GM19455 (cell line): ENCODE measurements around the gene EVI5L.

Source experiments
- ATAC-seq: cut with Tn5 transposase; IDR thresholded peaks from one replicate; pipeline ENCODE4 v1.9.1; 2021; ENCODE audit not compliant: unreplicated experiment

The EVI5L gene

DNA sequence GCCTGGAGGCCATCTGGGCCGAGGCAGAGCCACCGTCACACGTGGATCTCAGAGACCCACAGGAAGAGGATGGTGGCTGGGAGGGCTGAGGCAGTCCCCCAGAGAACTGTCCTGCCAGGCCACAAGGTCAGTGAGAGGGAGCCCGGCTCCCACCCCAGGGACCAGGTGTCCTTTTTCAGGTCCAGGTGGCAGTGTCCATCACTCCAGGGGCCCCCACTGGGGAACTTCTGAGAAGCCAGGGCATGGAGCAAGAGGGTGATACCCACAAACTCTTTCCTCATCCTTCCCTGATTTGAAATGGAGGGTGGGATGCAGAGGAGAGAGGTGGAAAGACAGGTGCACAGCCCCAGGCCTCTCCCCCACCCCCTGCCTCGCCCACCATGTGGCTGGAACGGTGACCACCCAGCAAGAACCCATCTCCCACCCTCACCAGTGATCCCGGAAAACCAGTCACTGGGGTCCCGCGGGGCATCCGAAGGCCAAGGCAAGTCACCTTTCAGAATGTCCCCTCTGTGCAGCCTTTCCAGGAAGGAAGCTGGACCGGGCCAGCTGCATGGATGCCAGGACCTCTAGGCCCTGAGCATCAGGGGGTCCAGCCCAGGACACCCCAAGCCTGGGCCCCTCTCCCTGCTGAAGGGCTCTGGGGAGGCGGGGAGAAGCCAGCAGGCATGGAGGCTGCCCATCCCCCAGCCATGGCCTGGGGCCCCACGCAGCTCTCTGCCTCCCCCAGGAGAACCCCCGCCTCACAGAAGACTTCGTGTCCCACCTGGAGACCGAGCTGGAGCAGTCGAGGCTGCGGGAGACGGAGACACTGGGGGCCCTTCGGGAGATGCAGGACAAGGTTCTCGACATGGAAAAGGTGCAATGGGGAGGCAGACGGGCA is 30.1 kb downstream of the EVI5L start:
- no peak for ATAC-seq

DNA sequence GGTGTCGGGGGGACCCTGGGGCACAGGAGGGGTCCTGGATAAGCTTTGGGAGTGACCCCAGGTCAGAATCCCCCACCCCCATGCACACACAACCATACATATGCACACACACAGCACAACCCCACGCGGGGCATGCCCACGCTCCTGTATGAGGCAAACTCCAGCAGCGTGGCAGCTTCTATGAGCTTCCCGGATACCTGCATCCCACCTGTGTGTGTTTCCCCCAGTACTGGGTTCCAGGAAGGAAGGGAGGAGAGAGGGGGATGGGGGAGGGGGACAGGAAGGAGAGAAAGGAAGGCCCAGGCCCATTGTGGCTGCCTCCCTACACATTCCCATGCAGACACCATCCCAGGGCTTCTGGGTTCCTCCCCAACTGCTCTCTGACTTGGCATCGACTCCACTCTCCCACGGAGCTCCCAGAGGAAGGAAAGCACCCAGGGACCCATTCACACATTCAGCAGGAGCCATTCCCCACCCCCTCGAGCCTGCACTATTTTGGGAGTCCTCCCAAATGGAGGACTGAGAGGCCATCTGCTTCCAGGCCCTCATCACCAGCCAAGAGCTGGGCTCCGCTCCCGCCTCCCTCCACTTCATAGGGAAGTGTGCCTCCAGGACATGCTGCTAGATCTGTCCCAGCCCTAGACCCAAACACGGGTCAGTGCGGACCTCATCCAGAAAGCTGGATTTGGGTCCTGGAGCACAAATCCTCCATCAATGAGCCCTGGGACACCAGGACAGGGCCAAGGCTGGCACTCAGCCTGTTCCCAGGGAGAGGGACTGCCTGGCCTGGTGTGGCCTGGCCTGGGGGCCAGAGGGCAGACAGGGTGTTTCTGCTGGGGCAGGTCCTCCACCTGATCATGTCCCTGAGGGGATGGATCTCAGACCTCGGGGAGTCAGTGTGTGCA is 30.9 kb downstream of the EVI5L start:
- ATAC-seq = no peak

DNA sequence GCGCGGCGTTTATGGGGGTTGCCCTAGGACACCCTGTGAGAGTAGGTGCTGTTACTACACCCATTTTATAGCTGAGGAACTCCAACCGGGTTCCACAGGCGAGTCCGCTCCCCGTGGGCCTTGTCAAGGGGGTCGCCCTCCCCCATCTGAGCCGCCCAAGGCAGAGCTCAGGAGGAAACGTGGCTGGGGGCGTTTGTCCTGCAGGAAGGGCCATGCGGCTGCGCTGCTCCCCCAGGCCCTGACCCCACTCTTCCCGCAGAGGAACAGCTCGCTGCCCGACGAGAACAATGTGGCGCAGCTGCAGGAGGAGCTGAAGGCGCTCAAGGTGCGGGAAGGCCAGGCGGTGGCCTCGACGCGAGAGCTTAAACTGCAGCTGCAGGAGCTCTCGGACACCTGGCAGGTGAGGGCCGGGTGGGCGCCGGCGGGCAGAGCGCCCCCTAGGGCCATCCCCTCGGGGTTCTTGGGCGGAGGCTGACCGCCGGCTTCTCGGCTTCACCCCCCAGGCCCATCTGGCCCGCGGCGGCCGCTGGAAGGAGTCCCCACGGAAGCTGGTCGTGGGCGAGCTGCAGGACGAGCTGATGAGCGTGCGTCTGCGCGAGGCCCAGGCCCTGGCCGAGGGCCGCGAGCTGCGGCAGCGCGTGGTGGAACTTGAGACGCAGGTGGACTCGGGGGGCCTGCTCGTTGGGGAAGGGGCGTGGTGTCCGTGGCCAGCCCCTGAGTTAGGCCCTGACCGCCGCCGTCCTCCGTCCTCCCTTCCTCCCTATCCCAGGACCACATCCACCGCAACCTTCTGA is 31.8 kb downstream of the EVI5L start:
- no peak for ATAC-seq

DNA sequence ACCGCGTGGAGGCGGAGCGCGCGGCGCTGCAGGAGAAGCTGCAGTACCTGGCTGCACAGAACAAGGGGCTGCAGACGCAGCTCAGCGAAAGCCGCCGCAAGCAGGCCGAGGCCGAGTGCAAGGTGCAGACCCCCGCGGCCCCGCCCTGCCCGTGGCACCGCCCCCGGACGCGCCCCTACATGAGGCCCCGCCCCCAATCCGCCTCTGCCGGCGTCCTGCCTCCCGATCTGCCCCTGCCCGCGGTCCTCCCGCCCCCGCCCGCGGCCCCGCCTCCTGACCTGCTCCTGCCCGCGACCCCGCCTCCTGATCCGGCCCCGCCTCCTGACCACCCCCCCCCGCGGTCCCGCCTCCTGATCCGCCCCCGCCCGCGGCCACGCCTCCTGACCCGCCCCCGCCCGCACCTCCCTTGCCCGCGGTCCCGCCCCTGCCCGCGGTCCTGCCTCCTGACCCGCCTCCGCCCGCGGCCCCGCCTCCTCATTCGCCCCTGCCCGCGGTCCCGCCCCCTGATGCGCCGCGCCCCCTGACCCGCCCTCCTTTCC is 32.5 kb downstream of the EVI5L start:
- ATAC-seq = no peak

DNA sequence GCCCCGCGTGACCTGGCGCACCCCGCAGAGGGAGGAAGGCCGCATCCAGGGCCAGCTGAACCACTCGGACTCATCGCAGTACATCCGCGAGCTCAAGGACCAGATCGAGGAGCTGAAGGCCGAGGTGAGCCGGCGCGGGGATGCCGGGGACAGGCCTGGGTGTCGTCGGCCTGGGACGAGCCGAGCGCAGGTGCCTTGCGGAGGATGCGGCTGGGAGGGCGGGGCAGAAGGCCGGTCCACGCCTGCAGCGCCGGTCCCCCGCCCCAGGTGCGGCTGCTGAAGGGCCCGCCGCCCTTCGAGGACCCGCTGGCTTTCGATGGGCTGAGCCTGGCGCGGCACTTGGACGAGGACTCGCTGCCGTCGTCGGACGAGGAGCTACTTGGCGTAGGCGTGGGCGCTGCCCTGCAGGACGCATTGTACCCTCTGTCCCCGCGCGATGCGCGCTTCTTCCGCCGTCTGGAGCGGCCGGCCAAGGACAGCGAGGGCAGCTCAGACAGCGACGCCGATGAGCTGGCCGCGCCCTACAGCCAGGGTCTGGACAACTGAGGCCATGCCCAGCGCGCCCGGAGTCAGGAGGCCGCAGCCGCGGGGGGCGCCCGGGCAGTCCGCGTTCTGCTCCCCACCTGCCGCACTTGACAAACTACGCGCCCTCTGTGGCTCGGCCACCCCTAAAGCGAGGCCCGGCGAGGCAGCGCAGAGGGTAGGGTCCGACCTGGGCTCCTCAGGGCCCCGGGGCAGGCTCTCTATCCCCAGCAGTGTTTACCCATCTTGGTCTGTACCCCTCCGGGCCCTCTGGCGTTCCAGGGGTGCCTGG is 33.3 kb downstream of the EVI5L start:
- ATAC-seq = no peak

DNA sequence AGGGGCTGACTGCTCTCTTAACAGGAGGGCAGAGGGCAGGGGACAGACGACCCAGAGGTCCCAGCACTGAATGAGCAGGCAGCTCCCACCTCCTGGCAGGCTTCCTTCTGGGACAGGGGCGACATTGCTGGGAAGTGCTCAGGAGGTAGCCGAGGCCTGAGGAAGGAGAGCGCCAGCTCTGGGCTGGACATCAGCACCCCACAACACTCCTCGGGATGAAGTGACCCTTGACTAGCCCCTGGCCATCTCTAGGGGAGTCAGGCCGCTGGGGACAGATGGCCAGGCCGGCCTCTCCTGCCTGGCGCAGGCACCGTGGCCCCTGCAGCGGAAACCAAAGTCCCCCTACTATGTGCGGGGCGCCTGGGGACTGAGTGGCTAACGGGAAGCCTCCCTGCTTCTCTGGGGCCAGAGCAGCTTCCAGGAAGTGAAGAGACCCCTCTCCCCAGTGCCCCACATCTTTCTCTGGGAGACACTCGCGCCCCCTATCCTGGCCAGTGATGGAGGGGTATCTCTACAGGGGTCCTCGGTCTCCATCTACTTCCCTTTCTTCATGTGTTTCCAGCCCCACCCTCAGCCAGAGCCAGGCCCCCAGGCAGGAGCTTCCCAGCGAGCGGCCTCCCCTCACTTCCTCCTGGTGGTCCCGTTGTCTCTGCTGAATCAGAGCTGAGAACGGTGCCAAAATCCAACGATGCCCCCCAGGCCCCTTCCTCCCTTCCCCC is 34.1 kb downstream of the EVI5L start:
- ATAC-seq = no peak

DNA sequence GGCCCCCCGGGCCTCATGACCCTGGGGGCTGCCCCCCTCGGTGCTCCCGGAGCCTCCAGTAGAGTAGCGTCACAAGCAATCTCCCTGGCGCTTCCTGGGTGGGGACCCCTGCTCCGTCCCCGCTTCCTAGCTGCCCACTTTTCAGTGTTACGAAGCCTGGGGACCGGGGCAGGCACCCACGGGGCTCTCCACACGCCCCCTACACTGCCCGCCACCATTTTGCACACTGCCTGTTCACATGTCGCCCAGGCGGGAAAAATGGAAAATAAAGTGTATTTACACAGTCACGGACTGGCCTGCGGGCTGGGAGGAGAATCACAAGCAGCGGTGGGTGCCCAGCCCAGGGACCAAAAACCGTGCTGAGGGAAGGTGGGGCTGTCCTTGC is 34.7 kb downstream of the EVI5L start:
- no peak for ATAC-seq

DNA sequence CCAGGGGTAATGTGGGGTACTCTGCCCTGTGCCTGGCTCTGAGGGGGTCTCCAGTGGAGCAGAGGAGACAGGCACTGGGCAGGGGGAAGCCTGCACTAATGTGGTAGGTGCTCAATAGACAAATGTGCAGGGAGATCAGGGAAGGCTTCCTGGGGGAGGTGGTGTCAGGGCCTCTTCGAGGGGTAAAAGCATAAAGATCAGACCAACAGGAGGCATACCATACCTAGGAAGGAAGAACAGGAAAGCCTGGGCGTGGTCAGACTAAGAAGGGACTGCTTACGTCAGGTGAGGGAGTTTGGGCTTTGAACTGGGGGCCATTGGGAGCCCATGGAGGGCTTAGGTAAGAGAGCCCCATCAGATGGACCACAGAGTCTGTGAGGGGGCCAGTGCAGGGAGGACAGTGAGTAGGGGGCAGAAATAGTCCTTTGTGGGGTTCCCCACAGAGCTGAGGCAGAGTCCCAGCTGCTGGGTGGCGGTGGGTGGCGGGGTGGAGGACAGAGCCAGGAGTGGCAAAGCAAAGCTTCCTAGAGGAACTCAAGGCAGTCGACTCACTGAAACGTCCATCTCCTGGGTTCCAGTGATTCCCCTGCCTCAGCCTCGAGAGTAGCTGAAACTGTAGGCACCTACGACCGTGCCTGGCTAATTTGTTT is 35.4 kb downstream of the EVI5L start:
- ATAC-seq = no peak

DNA sequence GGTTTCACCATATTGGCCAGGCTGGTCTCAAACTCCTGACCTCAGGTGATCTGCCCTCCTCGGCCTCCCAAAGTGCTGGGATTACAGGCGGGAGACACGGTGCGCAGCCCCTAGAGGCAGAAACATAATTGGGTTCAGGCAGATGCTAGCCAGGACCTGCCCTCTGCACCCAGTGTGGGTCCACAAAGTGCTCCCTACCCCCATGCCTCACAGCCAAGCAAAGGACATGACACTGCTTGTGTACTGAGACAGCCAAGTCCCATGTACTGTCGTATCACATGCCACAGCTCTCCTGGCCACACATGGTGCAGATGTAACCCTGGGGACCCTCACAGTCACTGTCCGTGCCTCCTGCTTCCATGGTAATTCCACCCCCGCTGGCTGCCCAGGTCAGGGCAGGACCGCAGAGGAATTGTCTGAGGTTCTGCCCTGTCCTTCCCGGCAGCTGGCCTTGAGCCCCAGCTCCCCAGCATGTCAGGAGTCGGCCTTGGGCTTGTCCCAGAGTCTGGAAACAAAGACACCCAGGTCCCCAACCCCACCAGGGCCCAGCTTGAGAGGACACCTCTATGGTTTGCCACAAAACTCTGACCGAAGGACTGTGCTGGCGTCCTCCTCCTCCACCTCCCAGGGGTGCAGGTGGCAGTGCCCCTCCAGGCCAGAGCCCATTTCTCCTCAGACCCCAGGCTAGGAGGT is 36.5 kb downstream of the EVI5L start:
- ATAC-seq = no peak

DNA sequence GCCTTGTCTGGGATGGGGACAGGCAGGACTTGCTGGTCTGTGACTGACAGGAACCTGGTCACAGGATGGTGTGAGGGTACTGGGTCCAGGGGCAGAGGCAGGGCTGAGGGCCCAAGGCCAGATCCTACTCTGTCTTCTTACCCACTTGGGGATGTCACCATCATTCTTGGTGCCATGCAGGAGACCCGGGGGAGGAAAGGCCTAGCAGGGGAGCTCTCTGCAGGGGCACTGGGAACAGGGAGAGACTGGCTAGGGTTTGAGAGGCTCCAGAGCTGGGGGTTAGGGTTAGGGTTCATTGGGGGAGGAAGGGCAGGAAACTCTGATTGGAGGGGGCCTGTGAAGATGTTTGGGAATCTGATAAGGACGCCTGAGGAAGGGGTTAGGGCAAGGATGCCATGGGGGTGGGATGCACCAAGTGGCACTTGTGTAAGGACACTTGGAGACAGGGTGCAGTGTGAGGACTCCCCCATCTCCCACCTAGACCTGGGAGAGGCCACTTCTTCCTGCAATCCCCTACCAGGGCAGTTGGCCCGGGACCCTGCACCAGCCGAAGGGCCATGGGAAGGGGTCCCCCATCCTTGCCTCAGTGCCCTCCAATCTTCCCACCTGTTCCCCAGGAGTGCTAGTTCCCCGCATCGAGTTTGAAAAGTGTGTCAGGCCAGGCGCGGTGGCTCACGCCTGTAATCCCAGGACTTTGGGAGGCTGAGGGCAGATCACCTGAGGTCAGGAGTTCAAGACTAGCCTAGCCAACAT is 37.2 kb downstream of the EVI5L start:
- no peak for ATAC-seq

DNA sequence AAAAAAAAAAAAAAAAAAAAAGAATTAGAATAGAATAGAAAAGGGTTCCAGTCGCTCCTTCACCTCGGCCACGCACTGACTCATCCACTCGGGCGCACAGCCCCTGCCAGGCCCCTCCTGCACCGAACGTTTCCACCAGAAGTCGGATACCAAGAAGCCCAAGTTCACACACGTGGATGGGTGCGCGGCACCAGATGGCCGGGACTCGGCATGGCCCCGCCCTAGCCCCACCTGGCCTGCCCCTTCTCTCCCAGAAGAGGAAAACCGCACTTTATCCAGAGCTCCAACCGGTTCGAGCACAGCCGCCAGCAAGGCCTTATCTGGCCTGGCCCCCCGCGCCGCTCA is 38.3 kb downstream of the EVI5L start:
- ATAC-seq = no peak

DNA sequence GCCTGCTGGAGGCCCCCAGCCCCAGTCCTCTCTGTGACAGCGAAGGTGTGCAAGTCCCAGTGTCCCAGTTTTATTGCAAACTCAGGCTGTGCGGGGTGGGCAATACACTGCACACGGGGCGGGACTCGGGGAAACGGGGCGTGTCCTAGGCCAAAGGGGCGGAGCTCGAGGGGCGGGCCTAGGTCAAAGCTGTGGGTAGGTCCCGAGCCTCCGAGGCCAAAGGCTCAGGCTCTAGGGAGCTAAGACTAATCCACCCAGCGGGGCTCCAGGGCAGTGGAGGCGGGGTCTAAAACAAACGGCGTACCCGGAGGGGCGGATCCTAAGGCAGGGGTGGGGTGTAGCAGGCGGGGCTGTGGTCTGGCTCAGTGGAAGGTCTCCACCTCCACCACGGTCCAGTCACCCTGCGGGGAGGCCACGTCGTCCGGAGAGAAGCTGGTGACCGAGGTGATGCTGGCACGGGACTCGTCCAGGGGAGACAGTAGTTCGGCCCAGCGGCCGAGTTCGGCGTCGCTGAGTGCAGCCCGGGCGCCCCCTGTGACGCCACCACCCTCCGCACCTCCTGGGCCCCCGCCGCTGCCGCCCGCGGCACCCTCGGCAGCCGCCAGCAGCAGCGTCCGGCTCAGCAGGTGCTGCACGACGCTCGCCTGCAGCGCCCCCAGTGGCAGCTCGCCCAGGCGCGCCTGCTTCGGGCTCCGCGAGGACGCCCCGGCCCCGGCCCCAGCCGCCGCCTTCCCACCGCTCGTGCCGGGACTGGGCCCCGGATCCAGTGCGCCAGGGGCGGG is 38.8 kb downstream of the EVI5L start:
- peak; percentile 64 for ATAC-seq

DNA sequence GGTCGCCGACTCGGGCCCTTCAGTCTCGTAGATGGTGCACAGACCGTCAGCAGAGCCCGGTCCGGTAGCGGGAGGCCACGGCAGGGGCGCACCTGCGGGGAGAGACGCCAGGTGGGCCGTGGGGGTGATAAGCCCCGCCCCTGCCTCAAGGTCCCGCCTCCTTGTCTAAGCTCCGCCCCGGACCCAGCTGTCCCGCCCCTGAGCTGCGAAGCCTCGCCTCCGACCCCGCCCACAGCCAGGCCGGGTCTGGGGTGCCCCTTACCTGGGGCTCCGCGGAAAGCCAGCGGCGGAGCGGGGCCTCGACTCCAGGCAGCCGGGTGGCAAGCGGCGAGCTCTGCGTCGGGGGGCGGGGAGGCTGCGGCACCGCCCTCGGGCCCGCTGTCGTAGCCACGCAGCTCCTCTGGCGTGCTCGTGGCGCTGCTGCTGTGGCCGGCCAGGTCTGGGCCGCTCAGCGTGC is 39.5 kb downstream of the EVI5L start:
- peak; percentile 56 for ATAC-seq

DNA sequence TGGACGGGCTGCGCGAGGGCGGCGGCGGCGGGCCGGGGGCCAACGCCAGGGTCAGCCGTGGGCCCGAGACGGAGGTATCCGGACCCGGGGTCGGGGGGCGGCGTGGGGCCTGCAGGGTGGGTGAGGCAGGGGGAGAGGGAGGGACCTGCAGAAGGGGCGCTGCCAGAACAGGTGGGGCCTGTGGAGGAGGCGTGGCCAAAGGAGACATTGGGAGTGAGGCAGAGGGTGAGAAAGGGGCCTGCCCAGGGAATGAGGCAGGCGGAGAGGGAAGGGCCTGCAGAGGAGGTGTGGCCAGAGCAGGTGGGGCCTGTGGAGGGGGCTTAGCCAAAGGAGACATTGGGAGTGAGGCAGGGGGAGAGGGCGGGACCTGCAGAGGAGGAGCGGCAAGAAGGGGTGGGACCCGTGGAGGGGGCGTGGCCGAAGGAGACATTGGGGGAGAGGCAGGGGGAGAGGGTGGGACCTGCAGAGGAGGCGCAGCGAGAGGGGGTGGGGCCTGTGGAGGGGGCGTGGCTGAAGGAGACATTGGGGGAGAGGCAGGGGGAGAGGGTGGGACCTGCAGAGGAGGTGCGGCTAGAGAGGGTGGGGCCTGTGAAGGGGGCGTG is 40.0 kb downstream of the EVI5L start:
- no peak for ATAC-seq

DNA sequence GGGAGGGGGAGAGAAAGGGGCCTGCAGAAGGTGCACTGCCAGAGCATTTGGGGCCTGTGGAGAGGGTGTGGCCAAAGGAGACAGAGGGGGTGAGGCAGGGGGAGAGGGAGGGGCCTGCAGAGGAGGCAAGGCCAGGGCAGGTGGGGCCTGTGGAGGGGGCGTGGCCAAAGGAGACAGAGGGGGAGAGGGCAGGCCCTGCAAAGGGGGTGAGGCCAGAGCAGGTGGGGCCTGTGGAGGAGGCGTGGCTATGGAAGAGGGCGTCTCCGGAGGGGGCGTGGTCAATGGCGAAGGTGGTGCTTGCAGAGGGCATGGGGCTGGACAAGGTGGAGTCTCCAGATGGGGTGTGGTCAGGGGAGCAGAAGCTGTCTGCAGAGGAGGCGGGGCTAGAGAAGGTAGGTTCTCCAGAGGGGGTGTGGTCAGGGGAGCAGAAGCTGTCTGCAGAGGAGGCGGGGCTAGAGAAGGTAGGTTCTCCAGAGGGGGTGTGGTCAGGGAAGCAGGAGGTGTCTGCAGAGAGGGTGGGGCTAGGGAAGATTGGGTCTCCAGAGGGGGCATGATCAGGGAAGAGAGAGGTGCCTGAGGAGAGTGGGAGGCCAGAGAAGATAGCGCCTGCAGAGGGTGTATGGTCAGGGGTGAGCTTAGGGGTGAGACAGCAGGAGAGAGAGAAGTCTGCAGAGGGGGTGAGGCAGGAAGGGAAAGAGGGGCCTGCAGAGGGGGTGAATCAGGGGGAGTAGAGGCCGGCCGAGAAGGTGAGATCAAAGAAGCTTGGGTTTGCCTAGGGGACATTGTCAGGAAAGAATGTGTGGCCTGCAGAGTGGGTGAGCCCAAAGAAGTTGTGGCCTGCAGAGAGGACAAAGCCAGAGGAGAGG is 40.8 kb downstream of the EVI5L start:
- ATAC-seq = no peak
